ENCODE measurements around the gene TSBP1. TPM values are rescaled to one million over a fixed set of nuclear protein-coding genes. Genes with fewer than 3 reads are reported as not detected.

TSBP1 gene
- total RNA-seq, 4 donors from 2014 or later = not detected

GRCh38 chr6:32386040-32386439, 14.3 kb upstream of the TSBP1 start:
- intact Hi-C loops (cut with DNase I; ENCODE audit: low total_unique reads) (no loop called here), in situ Hi-C loops (cut with MboI; ENCODE audit: low sequenced_read_pairs in 4 of 4) (no loop called here)
- TF ChIP-seq POLR2A (IDR thresholded peaks at IDR 0.05) = no peak
- TF ChIP-seq, protein P1, sequence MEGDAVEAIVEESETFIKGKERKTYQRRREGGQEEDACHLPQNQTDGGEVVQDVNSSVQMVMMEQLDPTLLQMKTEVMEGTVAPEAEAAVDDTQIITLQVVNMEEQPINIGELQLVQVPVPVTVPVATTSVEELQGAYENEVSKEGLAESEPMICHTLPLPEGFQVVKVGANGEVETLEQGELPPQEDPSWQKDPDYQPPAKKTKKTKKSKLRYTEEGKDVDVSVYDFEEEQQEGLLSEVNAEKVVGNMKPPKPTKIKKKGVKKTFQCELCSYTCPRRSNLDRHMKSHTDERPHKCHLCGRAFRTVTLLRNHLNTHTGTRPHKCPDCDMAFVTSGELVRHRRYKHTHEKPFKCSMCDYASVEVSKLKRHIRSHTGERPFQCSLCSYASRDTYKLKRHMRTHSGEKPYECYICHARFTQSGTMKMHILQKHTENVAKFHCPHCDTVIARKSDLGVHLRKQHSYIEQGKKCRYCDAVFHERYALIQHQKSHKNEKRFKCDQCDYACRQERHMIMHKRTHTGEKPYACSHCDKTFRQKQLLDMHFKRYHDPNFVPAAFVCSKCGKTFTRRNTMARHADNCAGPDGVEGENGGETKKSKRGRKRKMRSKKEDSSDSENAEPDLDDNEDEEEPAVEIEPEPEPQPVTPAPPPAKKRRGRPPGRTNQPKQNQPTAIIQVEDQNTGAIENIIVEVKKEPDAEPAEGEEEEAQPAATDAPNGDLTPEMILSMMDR (IDR thresholded peaks at IDR 0.05 in 4 of 5, conservative IDR thresholded peaks at IDR 0.05 in 1 of 5) = no peak
- no peak for DNase-seq
- no peak overlapping the region for H3K27ac ChIP-seq
- H3K27me3 ChIP-seq = no peaks in the 10 kb centered on the region
- no peak for ATAC-seq
- no peaks in the 10 kb centered on the region for H3K9me3 ChIP-seq
- H3K36me3 ChIP-seq = no peaks in the 10 kb centered on the region
- no peaks in the 10 kb centered on the region for H3K4me1 ChIP-seq
- H3K4me3 ChIP-seq = no peak overlapping the region

DNA sequence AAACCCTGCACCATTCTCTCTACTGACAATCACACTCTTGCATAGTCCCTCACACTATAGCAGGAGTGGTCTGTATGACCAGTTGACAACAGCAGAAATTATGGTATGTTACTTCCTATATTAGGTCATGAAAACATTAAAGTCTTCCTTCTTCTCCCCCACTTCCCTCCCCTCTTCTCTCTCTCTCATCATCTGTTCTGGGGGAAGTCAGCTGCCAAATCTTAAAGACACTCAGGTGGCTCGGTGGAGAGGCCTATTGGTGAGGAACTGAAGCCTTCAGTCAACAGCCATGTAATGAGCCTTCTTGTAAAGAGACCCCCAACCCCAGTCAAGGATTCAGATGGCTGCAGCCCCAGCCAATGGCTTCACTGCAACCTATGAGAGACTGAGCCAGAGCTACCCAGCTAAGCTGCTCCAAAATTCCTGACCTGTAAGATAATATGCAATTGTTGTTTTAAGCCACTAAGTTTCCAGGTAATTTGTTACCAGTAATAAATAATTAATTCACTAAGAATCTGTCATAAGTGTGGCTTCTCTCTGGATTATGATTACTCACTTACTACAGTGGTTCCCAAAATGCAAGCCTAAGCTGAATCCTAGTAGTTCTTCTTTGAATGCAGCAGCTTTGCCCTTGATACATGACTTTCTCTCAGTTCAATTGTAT, 11.2 kb upstream of the TSBP1 start:
- Histone ChIP-seq H3K4me1 (no peaks in the 10 kb centered on the region), H3K27ac (no peak overlapping the region), H3K9me3 (no peaks in the 10 kb centered on the region), H3K36me3 (no peaks in the 10 kb centered on the region), H3K4me3 (no peak overlapping the region), H3K27me3 (no peaks in the 10 kb centered on the region)
- TF ChIP-seq, protein P1 (IDR thresholded peaks at IDR 0.05 in 4 of 5, conservative IDR thresholded peaks at IDR 0.05 in 1 of 5) = no peak
- TF ChIP-seq POLR2A (IDR thresholded peaks at IDR 0.05) = no peak
- DNase-seq = no peak
- ATAC-seq = no peak
- in situ Hi-C loops (cut with MboI; ENCODE audit: low sequenced_read_pairs in 4 of 4) = no loop called here
- intact Hi-C loops (cut with DNase I; ENCODE audit: low total_unique reads) = no loop called here

DNA sequence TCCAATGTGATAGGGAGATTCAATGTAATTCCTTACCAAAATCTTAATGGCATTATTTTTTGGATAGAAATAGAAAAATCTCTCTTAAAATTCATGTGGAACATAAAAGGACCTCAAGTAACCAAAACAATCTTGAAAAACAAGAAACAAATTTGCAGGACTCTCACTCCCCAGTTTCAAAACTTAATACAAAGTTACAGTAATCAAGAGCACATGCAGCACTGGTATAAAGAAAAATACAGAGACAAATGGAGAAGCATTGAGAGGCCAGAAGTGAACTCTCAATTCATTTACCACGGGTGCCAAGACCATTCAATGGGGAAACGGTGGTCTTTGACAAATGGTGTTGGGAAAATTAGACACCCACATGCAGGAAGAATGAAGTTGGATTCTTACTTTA, 7.8 kb upstream of the TSBP1 start:
- no peak for TF ChIP-seq POLR2A (IDR thresholded peaks at IDR 0.05)
- intact Hi-C loops (cut with DNase I; ENCODE audit: low total_unique reads) = no loop called here

DNA sequence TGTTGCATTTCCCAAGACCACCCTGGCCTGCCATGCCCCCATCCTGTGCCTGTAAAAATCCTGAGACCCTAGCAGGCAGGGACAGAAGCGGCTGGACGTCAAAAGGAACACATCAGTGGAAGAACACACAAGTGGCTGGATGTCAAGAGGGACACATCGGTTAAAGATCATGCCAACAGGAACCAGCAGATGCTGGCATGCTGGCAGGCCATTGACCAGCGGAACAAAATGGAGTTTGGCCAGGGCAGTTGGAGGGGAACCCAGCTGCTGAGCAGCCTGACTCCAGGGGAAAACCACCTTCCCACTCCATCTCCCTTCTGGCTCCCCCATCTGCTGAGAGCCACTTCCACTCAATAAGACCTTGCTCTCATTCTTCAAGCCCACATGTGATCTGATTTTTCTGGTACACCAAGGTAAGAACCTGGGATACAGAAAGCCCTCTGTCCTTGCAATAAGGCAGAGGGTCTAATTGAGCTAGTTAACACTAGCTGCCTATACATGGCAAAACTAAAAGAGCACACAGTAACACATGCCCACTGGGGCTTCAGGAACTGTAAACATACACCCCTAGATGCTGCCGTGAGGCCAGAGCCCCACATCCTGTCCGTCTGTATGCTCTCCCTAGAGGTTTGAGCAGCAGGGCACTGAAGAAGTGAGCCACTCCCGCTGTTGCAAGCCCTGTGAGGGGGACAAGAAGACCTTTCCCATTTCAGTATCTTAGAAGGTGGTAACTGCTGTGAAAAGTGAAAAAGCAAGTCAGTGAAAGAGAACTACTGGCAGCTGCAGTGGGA, 4.2 kb upstream of the TSBP1 start:
- Histone ChIP-seq H3K27me3 (no peaks in the 10 kb centered on the region), H3K4me1 (no peaks in the 10 kb centered on the region), H3K27ac (no peak overlapping the region), H3K4me3 (no peak overlapping the region), H3K36me3 (no peaks in the 10 kb centered on the region), H3K9me3 (no peaks in the 10 kb centered on the region)
- no peak for DNase-seq
- no peak for TF ChIP-seq POLR2A (IDR thresholded peaks at IDR 0.05)
- TF ChIP-seq, protein P1 (IDR thresholded peaks at IDR 0.05 in 4 of 5, conservative IDR thresholded peaks at IDR 0.05 in 1 of 5) = no peak
- ATAC-seq = no peak
- in situ Hi-C loops (cut with MboI; ENCODE audit: low sequenced_read_pairs in 4 of 4) = no loop called here
- intact Hi-C loops (cut with DNase I; ENCODE audit: low total_unique reads) = no loop called here

More for the DNA sequence above, 7.8 kb upstream of the TSBP1 start:
- no peaks in the 10 kb centered on the region for H3K4me1 ChIP-seq
- H3K27me3 ChIP-seq = no peaks in the 10 kb centered on the region
- in situ Hi-C loops (cut with MboI; ENCODE audit: low sequenced_read_pairs in 4 of 4) = no loop called here
- no peak overlapping the region for H3K4me3 ChIP-seq
- no peaks in the 10 kb centered on the region for H3K36me3 ChIP-seq
- ATAC-seq = no peak
- no peak overlapping the region for H3K27ac ChIP-seq
- no peak for DNase-seq
- no peaks in the 10 kb centered on the region for H3K9me3 ChIP-seq

- intact Hi-C loops (cut with DNase I; ENCODE audit: low total_unique reads) (no loop called here), in situ Hi-C loops (cut with MboI; ENCODE audit: low sequenced_read_pairs in 4 of 4) (no loop called here)
- DNase-seq (no peak), ATAC-seq (no peak)
- Histone ChIP-seq H3K27me3 (no peaks in the 10 kb centered on the region), H3K4me1 (no peaks in the 10 kb centered on the region), H3K27ac (no peak overlapping the region), H3K9me3 (no peaks in the 10 kb centered on the region), H3K4me3 (no peak overlapping the region), H3K36me3 (no peaks in the 10 kb centered on the region)
- TF ChIP-seq POLR2A (IDR thresholded peaks at IDR 0.05) = no peak
- TF ChIP-seq, protein P1 (IDR thresholded peaks at IDR 0.05 in 4 of 5, conservative IDR thresholded peaks at IDR 0.05 in 1 of 5) = no peak
Observed at GRCh38 chr6:32371229-32371628, 474 bp downstream of the TSBP1 start.
